Stimulated activated CD4-positive, alpha-beta T cell treated with anti-CD3 and anti-CD28 coated beads, Interleukin-1b, Interleukin-23, amount 100 ng/mL, for 1 hour (primary cell): ENCODE results near the gene ZNF248.
"Not testable (repeated sequence)": the region's sequence is repeated elsewhere in the genome, so short reads cannot be mapped to it uniquely, and the experiment has no call there.

Source experiments
- DNase-seq, 2 donors: peaks; one replicate each; pipeline ENCODE4 v3.0.0-alpha.2; 2020; ENCODE audit warnings: low read depth in 2 of 2

The ZNF248 gene

GRCh38 chr10:37741831-37742230, 115.6 kb downstream of the ZNF248 start:
- no peak for DNase-seq

GRCh38 chr10:37739181-37739580, 118.2 kb downstream of the ZNF248 start:
- no peak for DNase-seq

GRCh38 chr10:37738241-37738640, 119.2 kb downstream of the ZNF248 start:
- not testable (repeated sequence) for DNase-seq

GRCh38 chr10:37737336-37737735, 120.1 kb downstream of the ZNF248 start:
- DNase-seq, result no peak

- DNase-seq, result no peak
Measured at GRCh38 chr10:37736120-37736519, 121.3 kb downstream of the ZNF248 start.

GRCh38 chr10:37734971-37735370, 122.4 kb downstream of the ZNF248 start:
- DNase-seq, result no peak
